Endothelial cell (in vitro differentiated cells): Measurements from ENCODE around the gene CCNA2. TPM values are rescaled to one million over a fixed set of nuclear protein-coding genes. Genes with fewer than 3 reads are reported as not detected.

Source experiments
- DNase-seq: peaks from one replicate; pipeline ENCODE4 v3.0.0; 2021; ENCODE audit warnings: low spot score
- H3K27ac Mint-ChIP-seq: one replicate; pipeline ENCODE4 v1.8.0; 2021; ENCODE audit warnings: mixed read lengths, inconsistent platforms; ENCODE audit not compliant: unreplicated experiment
- H3K27me3 Mint-ChIP-seq: one replicate; pipeline ENCODE4 v1.8.0; 2021; ENCODE audit warnings: mild to moderate bottlenecking, moderate library complexity, mixed read lengths, inconsistent platforms; ENCODE audit not compliant: unreplicated experiment
- H3K36me3 Mint-ChIP-seq: one replicate; pipeline ENCODE4 v1.8.0; 2021; ENCODE audit warnings: mild to moderate bottlenecking, low read depth, mixed read lengths, inconsistent platforms; ENCODE audit not compliant: unreplicated experiment
- H3K4me1 Mint-ChIP-seq: one replicate; pipeline ENCODE4 v1.8.0; 2021; ENCODE audit warnings: mild to moderate bottlenecking, mixed read lengths, inconsistent platforms; ENCODE audit not compliant: unreplicated experiment
- H3K4me3 Mint-ChIP-seq: one replicate; pipeline ENCODE4 v1.8.0; 2021; ENCODE audit warnings: mild to moderate bottlenecking, mixed read lengths, inconsistent platforms; ENCODE audit not compliant: unreplicated experiment
- H3K9me3 Mint-ChIP-seq: one replicate; pipeline ENCODE4 v1.8.0; 2021; ENCODE audit warnings: mixed read lengths, inconsistent platforms; ENCODE audit not compliant: unreplicated experiment
- total RNA-seq: library from RNA; stranded (reverse); fragmentation: NEBNext Ultra II Directional; extraction: Animal tissue kit (Norgen Biotek cat#: 25700); gene quantifications from one replicate; pipeline ENCODE4 v1.2.1, GENCODE V29; 2021; ENCODE audit not compliant: unreplicated experiment
- TF ChIP-seq, protein P1 (sequence below): fragments of 200-600 bp; sonication (generic); IDR thresholded peaks from one replicate; pipeline ENCODE4 v1.5.0; 2021; ENCODE audit warnings: antibody characterized with exemption; ENCODE audit not compliant: unreplicated experiment

CCNA2 gene
- total RNA-seq, 1 donor from 2014 or later, result 11.4 TPM

DNA sequence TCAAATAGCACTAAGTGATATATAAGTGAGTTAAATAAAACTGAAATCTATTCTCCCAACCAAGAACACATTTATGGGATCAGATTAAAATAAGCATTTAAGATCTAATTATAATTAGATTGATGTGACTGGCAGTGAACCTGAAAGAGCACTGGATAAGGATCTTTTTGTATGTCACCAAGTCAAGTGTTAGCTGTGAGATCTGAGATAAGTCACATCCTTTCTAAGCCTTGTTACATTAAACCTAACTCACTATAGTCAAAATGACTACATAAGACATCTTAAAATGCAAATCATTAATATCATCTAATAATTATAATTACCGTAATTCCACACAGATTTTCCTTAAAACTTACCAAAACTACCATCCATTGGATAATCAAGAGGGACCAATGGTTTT lies 1.6 kb downstream of the CCNA2 start:
- H3K9me3 Mint-ChIP-seq, result no peaks in the 10 kb centered on the region
- H3K4me3 Mint-ChIP-seq, result peak overlapping the region; percentile 99
- peaks cover 9% of the 10 kb centered on the region for H3K36me3 Mint-ChIP-seq
- peaks cover 10% of the 10 kb centered on the region for H3K27me3 Mint-ChIP-seq
- DNase-seq, result no peak
- peaks cover 5% of the 10 kb centered on the region for H3K4me1 Mint-ChIP-seq
- no peak overlapping the region for H3K27ac Mint-ChIP-seq
- TF ChIP-seq, protein P1, sequence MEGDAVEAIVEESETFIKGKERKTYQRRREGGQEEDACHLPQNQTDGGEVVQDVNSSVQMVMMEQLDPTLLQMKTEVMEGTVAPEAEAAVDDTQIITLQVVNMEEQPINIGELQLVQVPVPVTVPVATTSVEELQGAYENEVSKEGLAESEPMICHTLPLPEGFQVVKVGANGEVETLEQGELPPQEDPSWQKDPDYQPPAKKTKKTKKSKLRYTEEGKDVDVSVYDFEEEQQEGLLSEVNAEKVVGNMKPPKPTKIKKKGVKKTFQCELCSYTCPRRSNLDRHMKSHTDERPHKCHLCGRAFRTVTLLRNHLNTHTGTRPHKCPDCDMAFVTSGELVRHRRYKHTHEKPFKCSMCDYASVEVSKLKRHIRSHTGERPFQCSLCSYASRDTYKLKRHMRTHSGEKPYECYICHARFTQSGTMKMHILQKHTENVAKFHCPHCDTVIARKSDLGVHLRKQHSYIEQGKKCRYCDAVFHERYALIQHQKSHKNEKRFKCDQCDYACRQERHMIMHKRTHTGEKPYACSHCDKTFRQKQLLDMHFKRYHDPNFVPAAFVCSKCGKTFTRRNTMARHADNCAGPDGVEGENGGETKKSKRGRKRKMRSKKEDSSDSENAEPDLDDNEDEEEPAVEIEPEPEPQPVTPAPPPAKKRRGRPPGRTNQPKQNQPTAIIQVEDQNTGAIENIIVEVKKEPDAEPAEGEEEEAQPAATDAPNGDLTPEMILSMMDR, result no peak

DNA sequence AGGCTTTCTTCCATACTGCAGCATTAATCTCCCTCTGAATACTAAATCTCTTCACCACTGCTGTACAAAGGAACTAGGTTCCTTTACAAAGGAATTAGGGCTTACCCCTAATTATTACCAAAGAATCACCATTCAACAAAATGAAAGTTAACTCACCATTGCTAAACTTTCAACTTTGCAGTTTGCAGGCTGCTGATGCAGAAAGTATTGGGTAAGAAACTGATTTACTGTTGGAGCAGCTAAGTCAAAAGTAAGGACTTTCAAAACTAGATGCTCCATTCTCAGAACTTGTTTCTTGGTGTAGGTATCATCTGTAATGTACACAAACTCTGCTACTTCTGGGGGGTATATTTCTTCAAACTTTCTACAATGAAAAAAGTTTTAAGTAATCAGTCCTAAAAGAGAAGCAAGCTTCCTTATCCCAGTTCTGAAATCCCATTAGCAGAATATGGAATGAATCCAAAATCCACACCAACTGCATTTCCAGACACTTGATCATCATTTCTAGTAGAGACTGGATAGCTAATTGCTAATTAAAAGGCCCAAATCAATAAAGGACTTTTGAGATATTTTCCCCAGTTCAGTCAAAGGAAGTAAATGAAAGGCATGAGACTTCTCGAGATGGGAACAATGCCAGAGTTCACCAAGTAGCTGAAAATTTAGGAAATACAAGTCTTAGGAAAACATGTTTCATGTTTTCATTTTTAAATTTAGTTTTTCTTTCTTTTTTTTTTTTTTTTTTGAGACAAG lies 4.3 kb downstream of the CCNA2 start:
- no peak overlapping the region for H3K27ac Mint-ChIP-seq
- DNase-seq, result no peak
- H3K36me3 Mint-ChIP-seq, result peaks cover 12% of the 10 kb centered on the region
- peaks cover 5% of the 10 kb centered on the region for H3K4me1 Mint-ChIP-seq
- no peaks in the 10 kb centered on the region for H3K9me3 Mint-ChIP-seq
- peaks cover 10% of the 10 kb centered on the region for H3K27me3 Mint-ChIP-seq
- TF ChIP-seq, protein P1, result no peak
- no peak overlapping the region for H3K4me3 Mint-ChIP-seq

DNA sequence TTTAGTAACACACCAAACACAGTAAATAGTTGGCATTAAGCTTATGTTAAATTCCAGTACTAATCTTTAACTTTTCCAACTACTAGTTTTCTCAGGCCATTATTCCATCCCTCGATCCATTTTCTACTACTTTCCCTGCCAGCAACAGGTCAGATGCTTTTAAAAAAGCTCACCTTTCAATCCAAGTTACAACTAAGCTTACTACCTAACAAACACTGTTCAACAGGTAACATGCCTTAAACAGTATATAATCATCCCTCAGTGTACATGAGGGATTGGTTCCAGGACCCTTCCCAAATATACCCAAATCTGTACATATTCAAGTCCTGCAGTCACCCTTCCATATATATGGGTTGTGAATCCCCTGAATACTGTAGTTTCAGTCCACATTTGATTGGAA lies 5.5 kb downstream of the CCNA2 start:
- no peak for DNase-seq
- Mint-ChIP-seq H3K4me1 (peaks cover 5% of the 10 kb centered on the region), H3K36me3 (peaks cover 10% of the 10 kb centered on the region), H3K4me3 (no peak overlapping the region), H3K27ac (no peak overlapping the region), H3K27me3 (peaks cover 5% of the 10 kb centered on the region), H3K9me3 (no peaks in the 10 kb centered on the region)
- TF ChIP-seq, protein P1, result no peak

DNA sequence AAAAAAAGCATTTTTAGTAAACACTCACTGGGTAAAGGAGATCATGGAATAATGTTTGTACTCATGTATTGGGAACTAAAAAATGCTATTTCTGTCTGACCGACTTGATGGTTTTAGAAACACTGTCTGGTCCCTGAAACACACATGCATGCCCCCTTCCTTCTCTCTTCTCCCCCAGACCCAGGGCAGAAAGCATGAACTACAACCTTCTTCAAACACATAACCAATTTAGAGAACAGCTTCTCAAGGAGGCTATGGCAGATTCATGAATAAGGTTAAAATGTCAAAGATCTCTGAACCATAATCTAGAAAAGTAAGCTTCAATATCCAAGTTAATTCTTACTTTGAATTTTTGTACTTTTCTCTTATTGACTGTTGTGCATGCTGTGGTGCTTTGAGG lies 6.0 kb downstream of the CCNA2 start:
- no peak for DNase-seq
- Mint-ChIP-seq H3K36me3 (peaks cover 10% of the 10 kb centered on the region), H3K4me1 (peaks cover 5% of the 10 kb centered on the region), H3K4me3 (no peak overlapping the region), H3K9me3 (no peaks in the 10 kb centered on the region), H3K27ac (no peak overlapping the region), H3K27me3 (peaks cover 1% of the 10 kb centered on the region)
- TF ChIP-seq, protein P1, result no peak

DNA sequence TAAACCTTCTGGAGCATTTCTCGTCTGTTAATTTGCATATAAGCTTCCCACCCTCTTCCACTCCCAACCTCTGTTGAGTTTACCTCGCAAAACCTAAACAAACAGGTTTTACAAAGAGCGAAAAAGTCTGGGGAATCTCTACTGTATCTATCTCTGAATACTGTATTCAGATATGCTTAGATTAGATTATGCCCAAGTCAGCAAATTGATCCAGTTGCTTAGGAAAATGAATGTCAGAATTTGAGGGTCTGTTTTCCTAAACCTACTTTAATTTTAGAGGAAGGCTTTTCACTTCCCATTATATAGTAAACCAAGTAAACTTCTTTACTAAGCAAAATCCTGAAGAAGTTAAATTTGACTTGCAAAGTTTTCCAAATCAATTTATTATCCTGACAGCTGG lies 6.7 kb downstream of the CCNA2 start:
- Mint-ChIP-seq H3K4me1 (no peaks in the 10 kb centered on the region), H3K27ac (no peak overlapping the region), H3K9me3 (no peaks in the 10 kb centered on the region), H3K27me3 (no peaks in the 10 kb centered on the region), H3K36me3 (peaks cover 14% of the 10 kb centered on the region), H3K4me3 (no peak overlapping the region)
- no peak for DNase-seq
- TF ChIP-seq, protein P1, result no peak
